HG03457 (cell line): ENCODE data around the gene AHR.
"Not testable (repeated sequence)": the region's sequence is repeated elsewhere in the genome, so short reads cannot be mapped to it uniquely, and the experiment has no call there.

Experiments used
- ATAC-seq: cut with Tn5 transposase; IDR thresholded peaks from one replicate; pipeline ENCODE4 v1.9.1; 2021; ENCODE audit warnings: moderate number of reproducible peaks; ENCODE audit not compliant: unreplicated experiment

AHR gene

GRCh38 chr7:17336168-17336567 is 37.7 kb downstream of the AHR start:
- no peak for ATAC-seq

GRCh38 chr7:17339139-17339538 is 40.7 kb downstream of the AHR start:
- no peak for ATAC-seq

GRCh38 chr7:17339952-17340351 is 41.5 kb downstream of the AHR start:
- no peak for ATAC-seq

- ATAC-seq = no peak
Observed at GRCh38 chr7:17340655-17341054, 42.2 kb downstream of the AHR start.

- no peak for ATAC-seq
Observed at GRCh38 chr7:17342756-17343155, 44.3 kb downstream of the AHR start.

GRCh38 chr7:17347401-17347800 is 48.9 kb downstream of the AHR start:
- ATAC-seq = no peak

- not testable (repeated sequence) for ATAC-seq
Observed at GRCh38 chr7:17348932-17349331, 50.5 kb downstream of the AHR start.

GRCh38 chr7:17350321-17350720 is 51.9 kb downstream of the AHR start:
- not testable (repeated sequence) for ATAC-seq

- not testable (repeated sequence) for ATAC-seq
Observed at GRCh38 chr7:17353650-17354419, 55.4 kb downstream of the AHR start.

- ATAC-seq = no peak
Observed at GRCh38 chr7:17354473-17354872, 56.0 kb downstream of the AHR start.

GRCh38 chr7:17355050-17355449 is 56.6 kb downstream of the AHR start:
- no peak for ATAC-seq

GRCh38 chr7:17357952-17358351 is 59.5 kb downstream of the AHR start:
- ATAC-seq = no peak

- no peak for ATAC-seq
Observed at GRCh38 chr7:17359610-17360009, 61.2 kb downstream of the AHR start.

- ATAC-seq = no peak
Observed at GRCh38 chr7:17362439-17363105, 64.1 kb downstream of the AHR start.

GRCh38 chr7:17364671-17365070 is 66.2 kb downstream of the AHR start:
- no peak for ATAC-seq

- ATAC-seq = no peak
Observed at GRCh38 chr7:17365775-17366174, 67.3 kb downstream of the AHR start.

- no peak for ATAC-seq
Observed at GRCh38 chr7:17367502-17367901, 69.0 kb downstream of the AHR start.

- no peak for ATAC-seq
Observed at GRCh38 chr7:17368856-17369524, 70.5 kb downstream of the AHR start.

GRCh38 chr7:17369691-17370426 is 71.4 kb downstream of the AHR start:
- no peak for ATAC-seq

GRCh38 chr7:17370901-17371585 is 72.6 kb downstream of the AHR start:
- ATAC-seq = no peak
